ACC112 (cell line): ENCODE results near the gene GJC2.
"Not testable (repeated sequence)": the region's sequence is repeated elsewhere in the genome, so short reads cannot be mapped to it uniquely, and the experiment has no call there.

ENCODE experiments used
- H2AFZ ChIP-seq: fragments of 200-600 bp; sonication (generic); one replicate; pipeline ENCODE4 v1.6.0; 2017; ENCODE audit warnings: antibody characterized with exemption, low read length; ENCODE audit not compliant: unreplicated experiment
- H3K27ac ChIP-seq: fragments of 200-600 bp; sonication (generic); 2 replicates; pipeline ENCODE4 v1.5.1; 2014; ENCODE audit warnings: low read depth, mild to moderate bottlenecking, antibody characterized with exemption, low read length, moderate library complexity
- H3K27me3 ChIP-seq: fragments of 200-600 bp; sonication (generic); 2 replicates; pipeline ENCODE4 v1.6.1; 2014; ENCODE audit warnings: mild to moderate bottlenecking, antibody characterized with exemption, low read length, moderate library complexity, mixed read lengths; ENCODE audit not compliant: insufficient read depth
- H3K36me3 ChIP-seq: fragments of 200-600 bp; sonication (generic); 2 replicates; pipeline ENCODE4 v1.6.1; 2016; ENCODE audit warnings: mild to moderate bottlenecking, antibody characterized with exemption, low read length, moderate library complexity, mixed read lengths; ENCODE audit not compliant: insufficient read depth
- H3K4me1 ChIP-seq: fragments of 200-600 bp; sonication (generic); one replicate; pipeline ENCODE4 v1.6.1; 2016; ENCODE audit warnings: low read length, mixed read lengths; ENCODE audit not compliant: insufficient read depth, unreplicated experiment, control insufficient read depth
- H3K4me3 ChIP-seq: fragments of 200-600 bp; sonication (generic); 2 replicates; pipeline ENCODE4 v1.5.1; 2014; ENCODE audit warnings: mild to moderate bottlenecking, low read depth, low read length
- H3K79me2 ChIP-seq: fragments of 200-600 bp; sonication (generic); one replicate; pipeline ENCODE4 v1.6.0; 2016; ENCODE audit warnings: low read length; ENCODE audit not compliant: control insufficient read depth, unreplicated experiment, insufficient read depth

The GJC2 gene

DNA sequence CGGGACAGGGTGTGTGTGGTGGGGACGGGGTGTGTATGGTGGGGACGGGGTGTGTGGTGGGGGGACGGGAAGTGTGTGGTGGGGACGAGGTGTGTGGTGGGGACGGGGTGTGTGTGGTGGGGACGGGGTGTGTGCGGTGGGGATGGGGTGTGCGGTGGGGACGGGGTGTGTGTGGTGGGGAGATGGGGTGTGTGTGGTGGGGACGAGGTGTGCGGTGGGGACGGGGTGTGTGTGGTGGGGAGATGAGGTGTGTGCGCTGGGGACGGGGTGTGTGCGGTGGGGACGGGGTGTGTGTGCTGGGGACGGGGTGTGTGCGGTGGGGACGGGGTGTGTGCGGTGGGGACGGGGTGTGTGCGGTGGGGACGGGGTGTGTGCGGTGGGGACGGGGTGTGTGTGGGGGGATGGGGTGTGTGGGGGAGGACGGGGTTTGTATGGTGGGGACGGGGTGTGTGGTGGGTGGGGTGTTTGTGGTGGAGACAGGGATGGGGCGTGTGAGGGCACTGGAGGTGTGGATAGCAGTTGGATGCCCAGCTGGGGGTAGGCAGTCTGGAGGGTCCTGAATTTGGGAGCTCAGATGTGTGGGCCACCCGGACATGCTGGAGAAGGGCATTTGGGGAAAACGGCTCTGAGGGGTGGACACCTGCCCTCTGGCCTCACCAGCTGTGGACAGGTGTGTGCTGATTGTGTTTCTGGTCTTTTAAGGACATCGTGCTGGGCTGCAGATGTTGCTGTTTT is 32.7 kb downstream of the GJC2 start:
- Histone ChIP-seq H3K27ac (no peak overlapping the region), H2AFZ (no peak overlapping the region), H3K4me1 (no peaks in the 10 kb centered on the region), H3K79me2 (no peaks in the 10 kb centered on the region), H3K36me3 (no peaks in the 10 kb centered on the region), H3K4me3 (no peak overlapping the region), H3K27me3 (no peaks in the 10 kb centered on the region)

DNA sequence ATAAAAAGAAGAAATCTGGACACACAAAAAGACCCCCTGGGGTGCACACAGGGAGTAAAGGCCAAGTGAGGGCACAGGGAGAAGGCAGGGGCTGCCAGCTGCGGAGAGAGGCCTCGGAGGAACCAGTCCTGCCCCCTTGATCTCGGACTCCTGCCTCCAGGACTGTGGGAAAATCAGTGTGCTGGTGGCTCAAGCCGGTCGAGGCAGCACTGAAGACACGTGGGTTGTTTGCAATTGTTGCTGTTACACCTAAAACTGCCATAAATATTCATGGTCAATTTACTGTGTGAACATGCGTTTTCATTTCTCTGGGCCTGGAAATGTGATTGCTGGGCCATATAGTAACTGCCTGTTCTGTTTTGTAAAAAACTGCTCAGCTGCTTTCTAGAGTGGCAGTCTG is 34.4 kb downstream of the GJC2 start:
- Histone ChIP-seq H3K79me2 (no peaks in the 10 kb centered on the region), H3K4me1 (no peaks in the 10 kb centered on the region), H2AFZ (no peak overlapping the region), H3K36me3 (no peaks in the 10 kb centered on the region), H3K27me3 (no peaks in the 10 kb centered on the region), H3K27ac (no peak overlapping the region), H3K4me3 (no peak overlapping the region)

GRCh38 chr1:228185641-228185965 is 35.9 kb downstream of the GJC2 start:
- no peaks in the 10 kb centered on the region for H3K36me3 ChIP-seq
- H3K79me2 ChIP-seq = no peaks in the 10 kb centered on the region
- no peak overlapping the region for H3K27ac ChIP-seq
- H3K4me3 ChIP-seq = no peak overlapping the region
- H3K27me3 ChIP-seq = no peaks in the 10 kb centered on the region
- H2AFZ ChIP-seq = no peak overlapping the region
- H3K4me1 ChIP-seq = no peaks in the 10 kb centered on the region

DNA sequence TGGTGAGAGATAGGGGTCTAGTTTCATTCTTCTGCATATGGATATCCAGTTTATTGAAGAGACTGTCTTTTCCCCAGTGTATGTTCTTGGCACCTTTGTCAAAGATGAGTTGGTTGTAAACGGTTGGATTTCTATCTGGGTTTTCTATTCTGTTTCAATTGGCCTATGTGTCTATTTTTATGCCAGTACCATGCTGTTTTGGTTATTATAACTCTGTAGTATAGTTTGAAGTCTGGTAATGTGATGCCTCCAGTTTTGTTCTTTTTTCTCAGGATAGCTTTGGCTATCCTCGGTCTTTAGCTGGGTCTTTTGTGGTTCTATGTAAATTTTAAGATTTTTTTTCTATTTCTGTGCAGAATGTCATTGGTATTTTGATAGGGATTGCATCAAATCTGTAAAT is 38.5 kb downstream of the GJC2 start:
- H3K4me3 ChIP-seq, H3K27ac ChIP-seq, H3K36me3 ChIP-seq, H3K27me3 ChIP-seq, H3K4me1 ChIP-seq, H2AFZ ChIP-seq, H3K79me2 ChIP-seq: not testable (repeated sequence)

- H3K4me1 ChIP-seq = no peaks in the 10 kb centered on the region
- H3K79me2 ChIP-seq = no peaks in the 10 kb centered on the region
- H2AFZ ChIP-seq = no peak overlapping the region
- no peak overlapping the region for H3K4me3 ChIP-seq
- H3K36me3 ChIP-seq = no peaks in the 10 kb centered on the region
- no peaks in the 10 kb centered on the region for H3K27me3 ChIP-seq
- H3K27ac ChIP-seq = no peak overlapping the region
These were observed 40.5 kb downstream of the GJC2 start for GRCh38 chr1:228190182-228190581.

- H3K27me3 ChIP-seq = no peaks in the 10 kb centered on the region
- H3K79me2 ChIP-seq = no peaks in the 10 kb centered on the region
- H3K4me1 ChIP-seq = no peaks in the 10 kb centered on the region
- H2AFZ ChIP-seq = no peak overlapping the region
- H3K36me3 ChIP-seq = no peaks in the 10 kb centered on the region
- H3K4me3 ChIP-seq = no peak overlapping the region
- no peak overlapping the region for H3K27ac ChIP-seq
These were observed 41.0 kb downstream of the GJC2 start for GRCh38 chr1:228190778-228191177.

DNA sequence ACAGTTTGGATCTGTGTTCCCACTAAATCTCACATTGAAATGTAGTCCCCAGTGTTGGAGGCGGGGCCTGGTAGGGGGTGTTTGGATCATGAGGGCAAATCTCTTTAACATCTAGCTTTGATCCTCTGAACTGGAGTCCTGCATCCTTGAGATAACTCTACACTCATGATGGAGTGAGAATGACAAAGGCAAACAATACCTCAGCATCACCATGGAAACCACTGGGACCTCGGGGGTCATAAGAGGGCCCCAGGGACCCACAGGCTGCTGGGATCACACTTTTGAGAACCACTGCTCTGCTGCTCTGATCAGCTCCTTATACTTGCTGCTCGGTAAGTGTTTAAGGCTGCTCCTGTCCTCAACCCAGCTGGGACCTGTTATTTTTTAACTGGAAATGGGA is 44.7 kb downstream of the GJC2 start:
- H3K79me2 ChIP-seq = no peaks in the 10 kb centered on the region

DNA sequence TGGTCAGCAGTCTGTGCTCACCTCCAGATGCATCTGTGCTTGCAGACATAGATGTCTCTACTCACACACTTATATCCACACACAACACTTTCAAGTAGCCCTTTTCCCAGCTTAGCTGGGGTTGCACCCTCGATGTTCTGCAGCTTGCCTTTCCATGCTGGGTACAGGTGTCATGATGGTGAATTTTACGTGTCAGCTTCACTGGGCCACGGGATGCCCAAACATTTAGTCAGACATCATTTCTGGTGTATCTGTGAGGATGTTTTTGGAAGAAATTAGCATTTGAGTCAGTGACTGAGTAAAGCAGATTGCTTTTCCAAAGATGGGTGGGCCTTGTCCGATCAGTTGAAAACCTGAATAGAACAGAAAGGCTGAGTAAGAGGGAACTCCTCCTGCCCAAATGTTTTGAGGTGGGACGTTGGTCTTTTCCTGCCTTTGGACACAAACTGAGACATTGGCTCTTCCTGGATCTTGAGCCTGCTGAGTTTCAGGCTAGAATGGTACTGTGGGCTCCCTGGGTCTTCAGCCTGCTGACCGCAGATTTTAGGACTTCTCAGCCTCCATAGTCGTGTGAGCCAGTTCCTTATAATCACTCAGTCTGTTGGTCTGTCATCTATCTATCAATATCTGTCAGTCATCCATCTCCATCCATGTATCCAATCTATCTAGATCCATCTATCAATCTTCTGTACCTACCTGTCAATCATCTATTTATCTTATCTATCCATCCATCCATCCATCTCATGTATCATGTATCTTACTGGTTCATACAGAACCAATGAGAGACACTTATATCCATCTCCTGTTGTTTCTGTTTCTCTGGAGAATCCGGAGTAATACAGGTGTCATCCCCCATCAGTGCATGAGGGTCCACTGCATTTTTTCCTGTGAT is 45.4 kb downstream of the GJC2 start:
- Histone ChIP-seq H3K4me1 (no peaks in the 10 kb centered on the region), H3K36me3 (no peaks in the 10 kb centered on the region), H3K4me3 (no peak overlapping the region), H3K27ac (no peak overlapping the region), H2AFZ (no peak overlapping the region), H3K79me2 (no peaks in the 10 kb centered on the region), H3K27me3 (peaks cover 3% of the 10 kb centered on the region; the same call in 1 of the 2 replicates)

More for the DNA sequence above, 44.7 kb downstream of the GJC2 start:
- Histone ChIP-seq H3K27ac (no peak overlapping the region), H3K4me1 (no peaks in the 10 kb centered on the region), H3K27me3 (peaks cover 3% of the 10 kb centered on the region; the same call in 1 of the 2 replicates), H3K36me3 (no peaks in the 10 kb centered on the region), H3K4me3 (no peak overlapping the region), H2AFZ (no peak overlapping the region)

DNA sequence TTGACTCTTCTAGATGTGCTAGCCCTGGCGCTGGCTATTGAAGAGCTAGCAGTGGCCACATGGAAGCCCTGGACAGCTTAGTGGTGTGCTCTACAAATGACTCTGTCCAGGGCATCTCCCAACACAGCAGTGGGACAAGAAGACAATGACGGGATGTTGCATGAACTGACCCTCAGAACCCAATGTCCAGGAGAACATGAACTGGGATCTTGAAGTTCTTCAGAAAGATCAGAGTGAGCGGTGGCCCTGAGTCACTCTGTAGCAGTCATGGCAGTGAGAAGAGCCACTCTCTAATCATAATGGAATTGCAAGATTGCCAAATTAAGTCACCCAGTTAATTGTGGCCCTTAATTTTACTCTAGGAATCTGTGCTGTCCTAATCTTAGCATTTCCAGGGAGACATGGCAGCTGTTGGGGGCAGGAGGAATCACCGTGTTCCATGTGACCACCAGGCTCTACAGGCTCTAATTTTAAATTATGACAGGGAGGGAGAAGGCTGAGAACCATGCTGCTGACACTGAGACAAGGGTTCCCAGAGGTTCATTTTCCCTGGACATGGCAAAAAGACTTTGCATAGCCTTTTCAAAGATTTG is 47.9 kb downstream of the GJC2 start:
- H2AFZ ChIP-seq = no peak overlapping the region
- no peak overlapping the region for H3K27ac ChIP-seq
- H3K36me3 ChIP-seq = no peaks in the 10 kb centered on the region
- H3K4me3 ChIP-seq = no peak overlapping the region
- H3K27me3 ChIP-seq = peaks cover 7% of the 10 kb centered on the region; the same call in 1 of the 2 replicates
- no peaks in the 10 kb centered on the region for H3K4me1 ChIP-seq
- no peaks in the 10 kb centered on the region for H3K79me2 ChIP-seq

GRCh38 chr1:228198977-228199590 is 49.4 kb downstream of the GJC2 start:
- no peak overlapping the region for H3K27ac ChIP-seq
- no peaks in the 10 kb centered on the region for H3K79me2 ChIP-seq
- H3K27me3 ChIP-seq = peaks cover 7% of the 10 kb centered on the region; the same call in 1 of the 2 replicates

More at GRCh38 chr1:228198977-228199590, 49.4 kb downstream of the GJC2 start:
- Histone ChIP-seq H3K36me3 (no peaks in the 10 kb centered on the region), H3K4me1 (no peaks in the 10 kb centered on the region), H3K4me3 (no peak overlapping the region), H2AFZ (no peak overlapping the region)
